H1 (cell line): ENCODE data around the gene BMPR1A. TPM values are rescaled to one million over a fixed set of nuclear protein-coding genes. Genes with fewer than 3 reads are reported as not detected.

Source experiments
- EZH2 ChIP-seq: fragments of 200-600 bp; sonication (generic); IDR thresholded peaks from 2 replicates; pipeline ENCODE4 v1.7.1; 2012; ENCODE audit warnings: low read depth, mild to moderate bottlenecking, moderate library complexity, low read length, inconsistent platforms; ENCODE audit not compliant: severe bottlenecking
- HDAC2 ChIP-seq, 2 experiments: fragments of 300-600 bp in 1 of 2; sonication (generic) in 1 of 2; IDR thresholded peaks; 2 replicates each; pipeline ENCODE4 v1.6.1; 2011 to 2012; ENCODE audit warnings: low read depth in 2 of 2, low read length in 2 of 2, mild to moderate bottlenecking in 2 of 2, moderate library complexity in 2 of 2, borderline replicate concordance in 1 of 2, inconsistent platforms in 1 of 2
- SP2 ChIP-seq: IDR thresholded peaks from 2 replicates; pipeline ENCODE4 v1.6.1; 2012; ENCODE audit warnings: mild to moderate bottlenecking, low read length, inconsistent platforms
- YY1 ChIP-seq: IDR thresholded peaks from 2 replicates; pipeline ENCODE4 v1.6.1; 2011; ENCODE audit warnings: low read depth, mild to moderate bottlenecking, low read length
- polyA plus RNA-seq, 7 experiments: library from polyadenylated mRNA; depleted of rRNA in 3 of 7; stranded (reverse) in 5 of 7; unstranded in 2 of 7; fragments of >200 nt in 5 of 7; fragments of 200-250 nt in 2 of 7; gene quantifications; 1 replicate in 5 of 7; 2 replicates in 1 of 7; 4 replicates in 1 of 7; pipeline versions ENCODE4 v1.2.1 to v1.2.3, GENCODE V29; 2011 to 2013; ENCODE audit warnings: missing spikeins in 2 of 7, mixed read lengths in 2 of 7
- total RNA-seq: library from RNA; stranded (reverse); fragmentation: NEBNext Ultra II Directional; extraction: Animal tissue kit (Norgen Biotek cat#: 25700); gene quantifications from 2 replicates; pipeline ENCODE4 v1.2.1, GENCODE V29; 2021

BMPR1A gene
- total and polyA plus RNA-seq, 2 of the 8 experiments (the other 6 are each of a cell fraction or from before 2014, with no cell fraction given), result 34.4 to 129 TPM

GRCh38 chr10:86815035-86815617, 58.7 kb downstream of the BMPR1A start (continued):
- no peak for TF ChIP-seq HDAC2 (IDR thresholded peaks at IDR 0.05; ENCODE audit: borderline replicate concordance in 1 of 2, low read depth in 2 of 2, low read length in 2 of 2)
- no peak for TF ChIP-seq SP2
- no peak for TF ChIP-seq YY1
- no peak for TF ChIP-seq EZH2
